ENCODE measurements around the gene CDH4. TPM values are rescaled to one million over a fixed set of nuclear protein-coding genes. Genes with fewer than 3 reads are reported as not detected.
"Not testable (repeated sequence)": the region's sequence is repeated elsewhere in the genome, so short reads cannot be mapped to it uniquely, and the experiment has no call there.

CDH4 gene
- total RNA-seq, 4 donors from 2014 or later = not detected

DNA sequence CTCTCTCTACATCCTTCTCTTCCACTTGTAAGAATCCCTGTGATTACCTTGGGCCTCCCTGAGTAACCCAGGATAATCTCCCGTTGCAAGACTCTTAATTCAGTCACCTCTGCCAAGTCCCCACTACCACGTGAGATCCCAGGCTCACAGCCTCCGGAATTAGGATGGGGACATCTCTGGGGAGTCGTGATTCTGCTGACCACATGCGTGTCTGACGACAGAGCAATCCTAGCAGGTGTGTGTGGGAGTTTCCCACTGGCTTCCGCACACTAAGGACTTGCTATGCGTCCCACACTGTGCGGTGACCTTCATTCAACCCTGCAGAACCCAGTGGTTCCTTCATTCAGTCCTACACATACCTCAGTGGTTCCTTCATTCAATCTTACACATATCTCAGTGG lies 11.9 kb downstream of the CDH4 start:
- intact Hi-C loops (cut with DNase I; ENCODE audit: low total_unique reads) (no loop called here), in situ Hi-C loops (cut with MboI; ENCODE audit: low pct_ligation_motif_present in 1 of 4, low pct_unique_long_range_greater_than_20kb in 1 of 4, low sequenced_read_pairs in 3 of 4) (no loop called here)
- H3K4me1 ChIP-seq = no peaks in the 10 kb centered on the region
- TF ChIP-seq, protein P1, sequence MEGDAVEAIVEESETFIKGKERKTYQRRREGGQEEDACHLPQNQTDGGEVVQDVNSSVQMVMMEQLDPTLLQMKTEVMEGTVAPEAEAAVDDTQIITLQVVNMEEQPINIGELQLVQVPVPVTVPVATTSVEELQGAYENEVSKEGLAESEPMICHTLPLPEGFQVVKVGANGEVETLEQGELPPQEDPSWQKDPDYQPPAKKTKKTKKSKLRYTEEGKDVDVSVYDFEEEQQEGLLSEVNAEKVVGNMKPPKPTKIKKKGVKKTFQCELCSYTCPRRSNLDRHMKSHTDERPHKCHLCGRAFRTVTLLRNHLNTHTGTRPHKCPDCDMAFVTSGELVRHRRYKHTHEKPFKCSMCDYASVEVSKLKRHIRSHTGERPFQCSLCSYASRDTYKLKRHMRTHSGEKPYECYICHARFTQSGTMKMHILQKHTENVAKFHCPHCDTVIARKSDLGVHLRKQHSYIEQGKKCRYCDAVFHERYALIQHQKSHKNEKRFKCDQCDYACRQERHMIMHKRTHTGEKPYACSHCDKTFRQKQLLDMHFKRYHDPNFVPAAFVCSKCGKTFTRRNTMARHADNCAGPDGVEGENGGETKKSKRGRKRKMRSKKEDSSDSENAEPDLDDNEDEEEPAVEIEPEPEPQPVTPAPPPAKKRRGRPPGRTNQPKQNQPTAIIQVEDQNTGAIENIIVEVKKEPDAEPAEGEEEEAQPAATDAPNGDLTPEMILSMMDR (IDR thresholded peaks at IDR 0.05) = no peak
- TF ChIP-seq POLR2A (IDR thresholded peaks at IDR 0.05) = no peak
- no peaks in the 10 kb centered on the region for H3K36me3 ChIP-seq
- no peak overlapping the region for H3K27ac ChIP-seq
- 78% methylated on average over 9 of the region's 9 CpGs; no CpG with 5 or more reads in 1 of the 2 donors for WGBS, 2 donors (ENCODE audit: low coverage in 1 of 2)
- H3K27me3 ChIP-seq = peaks cover 9% of the 10 kb centered on the region
- no peak for DNase-seq
- no peaks in the 10 kb centered on the region for H3K9me3 ChIP-seq
- no peak overlapping the region for H3K4me3 ChIP-seq

DNA sequence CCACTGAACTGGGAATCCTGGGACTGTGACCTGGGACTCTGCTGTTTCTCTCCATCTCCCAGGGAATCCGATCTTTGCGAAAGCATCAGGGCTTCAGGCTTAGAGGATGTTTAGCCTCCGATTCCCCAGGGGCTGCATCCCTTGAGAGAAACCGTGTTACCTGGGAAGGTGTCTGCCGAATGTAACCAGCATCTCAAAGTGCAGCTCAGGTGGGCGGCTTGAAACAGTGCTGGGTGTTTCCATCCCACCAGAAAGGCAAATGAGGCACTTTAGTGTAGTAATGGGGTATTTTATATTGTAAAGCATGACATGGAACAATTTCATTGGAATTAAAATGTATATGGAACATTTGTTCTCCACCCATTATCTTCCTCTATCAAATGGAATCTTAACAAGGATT lies 15.2 kb downstream of the CDH4 start:
- in situ Hi-C loops (cut with MboI; ENCODE audit: low pct_ligation_motif_present in 1 of 4, low pct_unique_long_range_greater_than_20kb in 1 of 4, low sequenced_read_pairs in 3 of 4) = no loop called here
- WGBS, 2 donors (ENCODE audit: low coverage in 1 of 2) = 60 to 81% methylated on average over 1 to 6 of the region's 6 CpGs
- H3K36me3 ChIP-seq = no peaks in the 10 kb centered on the region
- intact Hi-C loops (cut with DNase I; ENCODE audit: low total_unique reads) = no loop called here
- no peak for DNase-seq
- H3K27me3 ChIP-seq = peaks cover 3% of the 10 kb centered on the region
- H3K27ac ChIP-seq = no peak overlapping the region
- H3K4me3 ChIP-seq = no peak overlapping the region
- H3K9me3 ChIP-seq = no peaks in the 10 kb centered on the region
- H3K4me1 ChIP-seq = no peaks in the 10 kb centered on the region
- TF ChIP-seq POLR2AphosphoS5 (IDR thresholded peaks at IDR 0.05) (no peak), EP300 (IDR thresholded peaks at IDR 0.05; ENCODE audit: low read depth) (no peak), POLR2A (IDR thresholded peaks at IDR 0.05) (no peak)
- TF ChIP-seq, protein P1 (IDR thresholded peaks at IDR 0.05) = no peak

DNA sequence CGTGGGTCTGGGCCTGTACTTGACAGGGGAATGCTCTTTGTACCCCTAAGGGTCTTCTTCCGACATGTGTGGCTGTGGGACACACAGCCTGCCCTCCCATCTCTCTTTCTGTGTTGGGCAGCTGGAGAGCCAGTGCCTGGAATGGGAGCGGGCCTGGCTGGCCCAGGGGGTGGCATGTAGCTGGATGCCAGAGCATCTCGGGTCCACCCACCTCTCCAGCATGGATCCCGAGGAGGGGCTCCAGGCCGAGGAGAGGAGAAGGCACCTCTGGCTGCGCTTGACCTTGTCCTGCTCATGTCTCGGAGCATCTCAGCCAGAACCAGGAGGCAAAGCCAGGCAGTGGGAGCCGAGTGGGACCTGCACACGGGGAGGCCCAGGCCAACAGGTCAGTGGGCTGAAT lies 16.0 kb downstream of the CDH4 start:
- in situ Hi-C loops (cut with MboI; ENCODE audit: low pct_ligation_motif_present in 1 of 4, low pct_unique_long_range_greater_than_20kb in 1 of 4, low sequenced_read_pairs in 3 of 4) = no loop called here
- DNase-seq = no peak
- TF ChIP-seq POLR2AphosphoS5 (IDR thresholded peaks at IDR 0.05) (no peak), EP300 (IDR thresholded peaks at IDR 0.05; ENCODE audit: low read depth) (no peak), POLR2A (IDR thresholded peaks at IDR 0.05) (no peak)
- TF ChIP-seq, protein P1 (IDR thresholded peaks at IDR 0.05) = no peak
- no peaks in the 10 kb centered on the region for H3K9me3 ChIP-seq
- 79% methylated on average over 10 of the region's 10 CpGs; no CpG with 5 or more reads in 1 of the 2 donors for WGBS, 2 donors (ENCODE audit: low coverage in 1 of 2)
- no peaks in the 10 kb centered on the region for H3K27me3 ChIP-seq
- H3K27ac ChIP-seq = no peak overlapping the region
- no peaks in the 10 kb centered on the region for H3K36me3 ChIP-seq
- H3K4me1 ChIP-seq = no peaks in the 10 kb centered on the region
- intact Hi-C loops (cut with DNase I; ENCODE audit: low total_unique reads) = no loop called here
- H3K4me3 ChIP-seq = no peak overlapping the region

DNA sequence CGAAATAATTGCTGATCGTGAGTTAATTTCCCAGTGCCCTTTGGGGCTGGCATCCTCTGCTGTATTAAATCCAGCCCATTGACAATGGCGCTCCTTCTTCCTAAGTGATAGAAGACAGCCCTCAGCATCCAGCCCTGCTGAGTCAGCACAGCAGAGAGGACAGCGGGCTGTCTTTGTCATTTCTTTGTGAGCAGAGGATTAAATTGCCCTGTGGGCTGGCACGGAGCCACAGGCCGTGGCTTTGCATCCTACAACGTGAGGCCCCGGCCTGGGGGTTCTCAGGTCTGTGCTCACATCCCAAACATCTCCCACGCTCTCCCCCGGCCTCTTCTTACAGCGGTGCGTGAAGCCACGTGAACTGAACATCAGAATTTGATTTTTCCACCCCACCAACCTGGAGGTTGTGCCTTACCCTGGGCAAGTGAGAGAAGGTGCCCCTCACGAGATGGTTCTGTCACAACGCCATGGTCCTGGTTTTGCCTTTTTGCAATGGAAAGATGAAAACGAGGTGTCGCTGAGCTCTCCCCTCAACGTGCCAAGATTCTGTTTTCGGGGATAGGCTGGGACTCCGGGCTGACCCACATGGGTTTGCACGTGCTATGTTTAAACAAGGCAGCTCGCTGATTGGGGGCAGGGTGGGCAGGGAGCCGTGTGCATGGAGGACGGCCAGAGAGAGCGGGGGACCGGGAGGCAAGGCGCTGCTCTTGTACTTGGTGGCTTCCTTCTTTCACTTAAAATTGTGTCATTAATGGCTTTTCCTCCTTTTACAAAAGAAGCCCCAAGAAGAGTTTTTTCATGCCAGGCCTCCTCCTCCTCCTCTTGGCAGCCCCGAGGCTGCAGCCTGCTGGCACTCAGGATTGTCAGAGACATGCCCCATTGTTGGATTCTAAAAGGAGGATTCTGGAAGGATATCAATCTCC lies 19.5 kb downstream of the CDH4 start:
- TF ChIP-seq POLR2A (IDR thresholded peaks at IDR 0.05) (no peak), EP300 (IDR thresholded peaks at IDR 0.05; ENCODE audit: low read depth) (no peak), POLR2AphosphoS5 (IDR thresholded peaks at IDR 0.05) (no peak)
- TF ChIP-seq, protein P1 (IDR thresholded peaks at IDR 0.05) = no peak
- intact Hi-C loops (cut with DNase I; ENCODE audit: low total_unique reads) (no loop called here), in situ Hi-C loops (cut with MboI; ENCODE audit: low pct_ligation_motif_present in 1 of 4, low pct_unique_long_range_greater_than_20kb in 1 of 4, low sequenced_read_pairs in 3 of 4) (no loop called here)
- WGBS, 2 donors (ENCODE audit: low coverage in 1 of 2) = 60% methylated on average over 26 of the region's 28 CpGs; no CpG with 5 or more reads in 1 of the 2 donors
- Histone ChIP-seq H3K9me3 (no peaks in the 10 kb centered on the region), H3K27ac (no peak overlapping the region), H3K4me1 (no peaks in the 10 kb centered on the region), H3K4me3 (no peak overlapping the region), H3K27me3 (no peaks in the 10 kb centered on the region), H3K36me3 (no peaks in the 10 kb centered on the region)
- no peak for DNase-seq

DNA sequence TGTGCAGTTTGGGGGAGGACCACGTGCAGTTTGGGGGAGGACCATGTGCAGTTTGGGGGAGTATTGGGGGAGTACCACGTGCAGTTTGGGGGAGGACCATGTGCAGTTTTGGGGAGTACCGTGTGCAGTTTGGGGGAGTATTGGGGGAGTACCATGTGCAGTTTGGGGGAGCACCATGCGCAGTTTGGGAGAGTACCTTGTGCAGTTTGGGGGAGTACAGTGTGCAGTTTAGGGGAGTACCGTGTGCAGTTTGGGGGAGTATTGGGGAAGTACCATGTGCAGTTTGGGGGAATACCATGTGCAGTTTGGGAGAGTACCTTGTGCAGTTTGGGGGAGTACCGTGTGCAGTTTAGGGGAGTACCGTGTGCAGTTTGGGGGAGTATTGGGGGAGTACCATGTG lies 21.0 kb downstream of the CDH4 start:
- H3K4me3 ChIP-seq; H3K27ac ChIP-seq; H3K4me1 ChIP-seq; H3K9me3 ChIP-seq; intact Hi-C loops (cut with DNase I; ENCODE audit: low total_unique reads); H3K36me3 ChIP-seq; in situ Hi-C loops (cut with MboI; ENCODE audit: low pct_ligation_motif_present in 1 of 4, low pct_unique_long_range_greater_than_20kb in 1 of 4, low sequenced_read_pairs in 3 of 4); DNase-seq; H3K27me3 ChIP-seq: not testable (repeated sequence)
- WGBS, 2 donors (ENCODE audit: low coverage in 1 of 2) = 77 to 100% methylated on average over 1 to 7 of the region's 7 CpGs

DNA sequence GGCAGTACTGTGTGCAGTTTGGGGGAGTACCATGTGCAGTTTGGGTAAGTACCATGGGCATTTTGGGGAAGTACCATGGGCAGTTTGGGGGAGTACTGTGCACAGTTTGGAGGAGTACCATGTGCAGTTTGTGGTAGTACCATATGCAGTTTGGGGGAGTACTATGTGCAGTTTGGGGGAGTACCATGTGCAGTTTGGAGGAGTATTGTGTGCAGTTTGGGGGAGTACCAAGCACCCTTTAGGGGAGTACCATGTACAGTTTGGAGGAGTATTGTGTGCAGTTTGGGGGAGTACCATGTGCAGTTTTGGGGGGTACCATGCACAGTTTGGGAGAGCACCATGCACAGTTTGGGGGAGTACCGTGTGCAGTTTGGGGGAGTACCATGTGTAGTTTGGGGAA lies 21.6 kb downstream of the CDH4 start:
- 83 to 88% methylated on average over 1 of the region's 1 CpG for WGBS, 2 donors (ENCODE audit: low coverage in 1 of 2)
- H3K4me1 ChIP-seq; H3K36me3 ChIP-seq; intact Hi-C loops (cut with DNase I; ENCODE audit: low total_unique reads); H3K27me3 ChIP-seq; DNase-seq; H3K4me3 ChIP-seq; in situ Hi-C loops (cut with MboI; ENCODE audit: low pct_ligation_motif_present in 1 of 4, low pct_unique_long_range_greater_than_20kb in 1 of 4, low sequenced_read_pairs in 3 of 4); H3K9me3 ChIP-seq; H3K27ac ChIP-seq: not testable (repeated sequence)
